Activated T-helper 1 cell treated with anti-CD3 and anti-CD28 coated beads, Interleukin-12 subunit alpha, Interleukin-12 subunit beta, Interleukin-2, Interleukin-4 antibody, amounts not matched to agents 30 ng/mL and 10 ng/mL and 1 ng/mL, durations not matched to agents 14 hours and 24 hours and 36 hours (primary cell): ENCODE data around the gene TGFBR3L. TPM values are rescaled to one million over a fixed set of nuclear protein-coding genes. Genes with fewer than 3 reads are reported as not detected.
A peak's percentile ranks its signal among the peaks of the same experiment; 100 is the strongest.

ENCODE experiments used
- DNase-seq: peaks from one replicate; pipeline ENCODE4 v3.0.0; 2021; ENCODE audit warnings: low spot score
- H3K27ac Mint-ChIP-seq: one replicate; pipeline ENCODE4 v1.8.0; 2021; ENCODE audit warnings: mild to moderate bottlenecking, mixed read lengths
- H3K27me3 Mint-ChIP-seq: one replicate; pipeline ENCODE4 v1.8.0; 2022; ENCODE audit warnings: mild to moderate bottlenecking, moderate library complexity, mixed read lengths; ENCODE audit not compliant: insufficient read depth
- H3K36me3 Mint-ChIP-seq: one replicate; pipeline ENCODE4 v1.8.0; 2021; ENCODE audit warnings: low read depth, mixed read lengths
- H3K4me1 Mint-ChIP-seq: one replicate; pipeline ENCODE4 v1.8.0; 2021; ENCODE audit warnings: low read depth, mixed read lengths
- H3K4me3 Mint-ChIP-seq: one replicate; pipeline ENCODE4 v1.8.0; 2021; ENCODE audit warnings: mild to moderate bottlenecking, moderate library complexity, mixed read lengths
- H3K9me3 Mint-ChIP-seq: one replicate; pipeline ENCODE4 v1.8.0; 2021; ENCODE audit warnings: mixed read lengths
- intact Hi-C: fragments of 100-400 bp; cut with micrococcal nuclease; formaldehyde crosslinking; loops from one replicate; pipeline ENCODE4 v1.15.1; 2024
- total RNA-seq: library from RNA; stranded (reverse); gene quantifications from 2 replicates; pipeline ENCODE4 v1.2.3, GENCODE V29; 2022

TGFBR3L gene
- total RNA-seq, 1 donor from 2014 or later = 6.9 TPM

- H3K9me3 Mint-ChIP-seq = no peaks in the 10 kb centered on the region
- intact Hi-C loops = loop anchor here (1.0 to 2.0 kb wide), 8 partner anchors 17 to 723 kb away; partner anchors contain the start of genes MAP2K7, STXBP2 and TIMM44
Observed at GRCh38 chr19:7919610-7920518, 5.2 kb downstream of the TGFBR3L start, which contains the start of gene SNAPC2. TSS of gene SNAPC2 (plus strand) at chr19:7920338. CDS start at chr19:7920367, 29 bp downstream.

GRCh38 chr19:7920519-7921301 lies 6.1 kb downstream of the TGFBR3L start:
- peak; percentile 92 for DNase-seq
- peak overlapping the region; percentile 86 for H3K4me3 Mint-ChIP-seq
- no peaks in the 10 kb centered on the region for H3K9me3 Mint-ChIP-seq
- peak overlapping the region; percentile 93 for H3K27ac Mint-ChIP-seq
- intact Hi-C loops = loop anchor here (1.0 to 2.0 kb wide), 8 partner anchors 17 to 724 kb away; partner anchors contain the start of genes MAP2K7, STXBP2 and TIMM44
- peaks cover 12% of the 10 kb centered on the region for H3K27me3 Mint-ChIP-seq
- peaks cover 22% of the 10 kb centered on the region for H3K4me1 Mint-ChIP-seq
- peaks cover 2% of the 10 kb centered on the region for H3K36me3 Mint-ChIP-seq

More at GRCh38 chr19:7919610-7920518, 5.2 kb downstream of the TGFBR3L start, which contains the start of gene SNAPC2:
- DNase-seq = peak; percentile 96
- H3K36me3 Mint-ChIP-seq = peaks cover 2% of the 10 kb centered on the region
- H3K27me3 Mint-ChIP-seq = peaks cover 18% of the 10 kb centered on the region
- peaks cover 22% of the 10 kb centered on the region for H3K4me1 Mint-ChIP-seq
- peak within 1 kb of the TSS; percentile 86 for H3K4me3 Mint-ChIP-seq
- H3K27ac Mint-ChIP-seq = peak within 1 kb of the TSS; percentile 93

GRCh38 chr19:7921302-7921966 lies 6.8 kb downstream of the TGFBR3L start:
- peak overlapping the region; percentile 93 for H3K27ac Mint-ChIP-seq
- H3K4me3 Mint-ChIP-seq = peak overlapping the region; percentile 86

GRCh38 chr19:7921967-7922835 lies 7.6 kb downstream of the TGFBR3L start:
- H3K4me1 Mint-ChIP-seq = peaks cover 26% of the 10 kb centered on the region
- peak overlapping the region; percentile 86 for H3K4me3 Mint-ChIP-seq
- no peaks in the 10 kb centered on the region for H3K9me3 Mint-ChIP-seq
- H3K27ac Mint-ChIP-seq = no peak overlapping the region
- DNase-seq = no peak
- intact Hi-C loops = loop anchor here (2.0 kb wide), 1 partner anchor 725 kb away; no protein-coding TSS in a partner anchor
- peaks cover 5% of the 10 kb centered on the region for H3K36me3 Mint-ChIP-seq
- peaks cover 12% of the 10 kb centered on the region for H3K27me3 Mint-ChIP-seq

More at GRCh38 chr19:7921302-7921966, 6.8 kb downstream of the TGFBR3L start:
- peaks cover 12% of the 10 kb centered on the region for H3K27me3 Mint-ChIP-seq
- no peaks in the 10 kb centered on the region for H3K9me3 Mint-ChIP-seq
- H3K36me3 Mint-ChIP-seq = peaks cover 3% of the 10 kb centered on the region
- intact Hi-C loops = loop anchor here (2.0 kb wide), 1 partner anchor 725 kb away; no protein-coding TSS in a partner anchor
- peaks cover 24% of the 10 kb centered on the region for H3K4me1 Mint-ChIP-seq
- no peak for DNase-seq

GRCh38 chr19:7922836-7923195 lies 8.2 kb downstream of the TGFBR3L start:
- Mint-ChIP-seq H3K27me3 (peaks cover 12% of the 10 kb centered on the region), H3K27ac (no peak overlapping the region), H3K36me3 (peaks cover 5% of the 10 kb centered on the region), H3K4me3 (no peak overlapping the region), H3K9me3 (no peaks in the 10 kb centered on the region), H3K4me1 (peaks cover 26% of the 10 kb centered on the region)
- intact Hi-C loops = no loop called here
- DNase-seq = no peak

- Mint-ChIP-seq H3K9me3 (no peaks in the 10 kb centered on the region), H3K4me3 (no peak overlapping the region), H3K36me3 (peaks cover 7% of the 10 kb centered on the region), H3K27me3 (peaks cover 9% of the 10 kb centered on the region), H3K4me1 (peaks cover 29% of the 10 kb centered on the region), H3K27ac (no peak overlapping the region)
- intact Hi-C loops = loop anchor here (2.0 kb wide), 1 partner anchor 71 kb away; no protein-coding TSS in a partner anchor
- no peak for DNase-seq
Observed at GRCh38 chr19:7923295-7924191, 8.9 kb downstream of the TGFBR3L start.

- DNase-seq = no peak
- Mint-ChIP-seq H3K4me3 (peak overlapping the region; percentile 60), H3K36me3 (peaks cover 7% of the 10 kb centered on the region)
Observed at GRCh38 chr19:7924241-7924640, 9.6 kb downstream of the TGFBR3L start.

GRCh38 chr19:7924651-7925170 lies 10.1 kb downstream of the TGFBR3L start:
- peaks cover 7% of the 10 kb centered on the region for H3K27me3 Mint-ChIP-seq
- no peak overlapping the region for H3K27ac Mint-ChIP-seq
- peaks cover 7% of the 10 kb centered on the region for H3K36me3 Mint-ChIP-seq
- intact Hi-C loops = loop anchor here (2.0 kb wide), 1 partner anchor 72 kb away; no protein-coding TSS in a partner anchor
- H3K4me1 Mint-ChIP-seq = peaks cover 30% of the 10 kb centered on the region
- no peak for DNase-seq
- no peak overlapping the region for H3K4me3 Mint-ChIP-seq
- no peaks in the 10 kb centered on the region for H3K9me3 Mint-ChIP-seq

More at GRCh38 chr19:7924241-7924640, 9.6 kb downstream of the TGFBR3L start:
- H3K9me3 Mint-ChIP-seq = no peaks in the 10 kb centered on the region
- H3K27ac Mint-ChIP-seq = peak overlapping the region; percentile 44
- H3K4me1 Mint-ChIP-seq = peaks cover 35% of the 10 kb centered on the region
- peaks cover 9% of the 10 kb centered on the region for H3K27me3 Mint-ChIP-seq
- intact Hi-C loops = loop anchor here (2.0 kb wide), 1 partner anchor 71 kb away; no protein-coding TSS in a partner anchor

- Mint-ChIP-seq H3K4me1 (peaks cover 25% of the 10 kb centered on the region), H3K27me3 (peaks cover 4% of the 10 kb centered on the region), H3K4me3 (peak overlapping the region; percentile 81), H3K36me3 (peaks cover 5% of the 10 kb centered on the region), H3K27ac (peak overlapping the region; percentile 78), H3K9me3 (no peaks in the 10 kb centered on the region)
- peak; percentile 71 for DNase-seq
- intact Hi-C loops = loop anchor here (2.0 kb wide), 1 partner anchor 73 kb away; no protein-coding TSS in a partner anchor
Observed at GRCh38 chr19:7925171-7925851, 10.7 kb downstream of the TGFBR3L start.

GRCh38 chr19:7926021-7926726 lies 11.5 kb downstream of the TGFBR3L start, which contains the start of gene CTXN1:
TSS of gene CTXN1 (minus strand) at chr19:7926135. CDS start at chr19:7925538, 597 bp downstream.
- DNase-seq = peak; percentile 70
- Mint-ChIP-seq H3K4me3 (peak within 1 kb of the TSS; percentile 81), H3K36me3 (peaks cover 5% of the 10 kb centered on the region), H3K9me3 (no peaks in the 10 kb centered on the region), H3K27ac (peak within 1 kb of the TSS; percentile 78), H3K4me1 (peaks cover 20% of the 10 kb centered on the region), H3K27me3 (peaks cover 4% of the 10 kb centered on the region)
- intact Hi-C loops = no loop called here
